Stimulated activated CD8-positive, alpha-beta memory T cell treated with anti-CD3 and anti-CD28 coated beads, Interleukin-7, amount 100 ng/mL, for 24 hours (primary cell): ENCODE results near the gene NEGR1.

Experiments
- DNase-seq: peaks from one replicate; pipeline ENCODE4 v3.0.0-alpha.2; 2020; ENCODE audit warnings: low read depth

The NEGR1 gene

DNA sequence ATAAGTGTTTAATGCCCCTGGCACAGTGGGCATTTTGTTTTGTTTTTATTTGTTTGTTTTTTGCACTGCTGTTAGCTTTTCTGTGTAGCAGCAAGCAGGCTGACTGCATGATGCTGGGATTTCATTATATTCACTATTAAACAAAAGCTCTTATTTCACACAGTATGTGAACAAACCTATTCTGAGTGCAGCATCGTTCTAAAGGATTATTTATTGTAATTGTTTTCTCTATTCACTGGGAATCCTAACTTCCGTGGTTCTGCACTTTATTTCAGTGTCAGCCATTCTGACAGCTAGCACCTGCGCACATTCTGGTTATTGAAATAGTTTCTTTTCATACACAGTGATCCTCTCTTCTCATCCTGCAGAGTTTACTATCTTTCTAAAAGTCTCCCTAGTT, 595.0 kb downstream of the NEGR1 start:
- no peak for DNase-seq

DNA sequence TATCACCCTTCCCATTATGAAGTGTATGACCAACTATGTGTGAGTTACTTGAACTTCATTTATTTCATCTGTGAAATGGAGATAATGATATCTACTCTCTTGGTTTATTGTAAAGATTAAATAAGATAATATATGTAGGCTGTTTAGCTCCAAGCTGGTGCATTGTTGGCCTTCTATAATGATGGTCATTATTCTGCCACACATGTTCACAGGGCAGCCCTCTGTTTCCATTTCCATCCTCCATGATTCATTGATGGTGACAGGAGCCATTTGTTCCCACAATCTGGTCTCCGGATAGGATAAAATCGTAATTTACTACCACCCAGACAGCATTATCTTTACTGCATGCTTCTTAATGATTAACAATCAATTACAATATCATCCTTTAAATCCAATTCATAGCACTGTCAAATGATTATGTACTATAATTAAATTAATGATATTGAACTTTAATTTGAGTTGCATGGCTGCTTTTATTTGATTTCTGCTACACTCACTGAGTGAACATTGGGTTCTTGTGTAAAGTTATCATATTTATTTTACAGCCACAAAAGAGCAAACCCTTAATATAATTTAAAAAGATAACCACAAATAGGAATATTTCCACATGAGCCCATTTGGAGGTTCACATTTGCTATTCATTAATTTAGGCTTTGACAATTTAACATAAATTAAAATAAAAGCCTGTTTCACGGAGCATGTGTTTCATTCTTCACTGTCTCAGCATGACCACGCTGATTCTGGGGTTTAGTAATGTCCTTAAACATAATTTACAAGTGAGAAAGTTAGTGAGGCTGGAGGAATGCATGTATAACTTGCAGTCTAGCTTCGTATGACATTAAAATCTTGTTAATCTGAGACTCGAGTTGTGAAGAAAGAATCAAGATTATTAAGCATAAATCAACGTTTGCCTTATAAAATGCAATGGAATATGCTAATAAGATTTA, 605.1 kb downstream of the NEGR1 start:
- DNase-seq = no peak

DNA sequence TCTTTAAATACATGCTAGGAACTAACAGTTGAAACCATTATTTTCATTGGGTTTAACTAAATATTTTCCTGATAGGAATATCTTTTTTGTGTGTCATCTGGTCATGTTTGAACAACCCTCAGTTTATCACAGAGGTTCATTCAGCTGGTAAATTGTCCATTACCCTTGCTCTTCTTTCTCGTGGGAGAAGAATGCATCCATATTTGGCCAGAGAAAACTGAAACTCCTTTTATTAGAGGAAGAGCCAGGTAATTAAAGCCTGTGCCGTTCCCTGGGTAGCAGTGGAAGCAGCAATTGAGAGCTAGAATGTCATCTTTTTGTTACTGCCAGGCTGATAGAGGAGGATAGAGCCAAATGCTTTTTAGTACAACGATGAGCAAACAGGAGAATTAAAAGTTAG, 614.3 kb downstream of the NEGR1 start:
- DNase-seq = no peak

DNA sequence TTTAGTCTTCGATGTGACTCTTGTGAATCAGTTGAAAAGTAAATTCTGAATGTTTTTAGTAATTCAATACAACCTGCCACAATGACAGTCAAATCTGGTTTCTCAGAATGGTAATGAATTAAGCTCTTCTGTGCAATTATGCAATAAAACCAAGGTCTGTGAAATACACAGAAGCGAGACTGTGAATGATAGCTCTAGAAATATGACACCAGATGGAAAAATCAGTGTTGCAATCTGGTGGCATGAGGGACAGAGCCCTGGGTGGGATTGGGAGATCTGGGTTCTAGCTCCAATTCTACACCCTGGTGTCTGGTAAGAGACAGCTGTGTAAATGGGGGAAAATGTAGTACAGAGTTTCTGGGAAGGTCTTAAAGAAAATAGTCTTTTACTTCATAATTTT, 615.1 kb downstream of the NEGR1 start:
- no peak for DNase-seq

DNA sequence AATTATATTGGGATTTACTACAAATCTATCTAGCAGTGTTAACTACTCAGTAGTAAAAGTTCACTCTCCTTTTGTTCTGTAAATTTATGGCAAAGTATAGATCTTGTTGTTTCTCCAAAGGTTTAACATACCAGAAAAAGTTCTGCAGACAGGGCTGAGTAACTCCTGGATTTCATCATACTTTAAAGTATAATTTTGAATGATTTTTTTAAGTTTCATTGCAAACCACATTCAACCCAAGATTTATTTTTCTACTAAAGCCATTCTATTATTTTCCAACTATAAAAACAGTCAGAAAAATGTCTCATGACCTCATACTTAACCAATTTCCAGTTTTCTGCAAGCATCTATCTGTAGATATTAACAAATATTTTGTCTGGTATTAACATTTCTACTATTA, 615.7 kb downstream of the NEGR1 start:
- no peak for DNase-seq

DNA sequence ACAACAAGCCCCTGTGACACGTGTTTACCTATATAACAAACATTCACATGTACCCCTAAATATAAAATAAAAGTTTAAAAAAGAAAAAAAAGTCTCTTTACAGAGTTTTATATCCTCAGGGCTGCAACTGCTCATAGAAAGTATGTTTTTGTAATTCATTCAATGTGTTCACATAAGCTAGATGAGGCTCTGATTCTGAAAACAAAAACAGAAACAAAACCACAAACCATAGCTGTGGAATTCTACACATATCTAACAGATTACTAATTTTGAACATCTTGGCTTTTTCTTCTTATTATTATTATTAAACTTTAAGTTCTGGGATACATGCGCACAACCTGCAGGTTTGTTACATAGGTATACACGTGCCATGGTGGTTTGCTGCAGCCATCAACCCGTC, 621.9 kb downstream of the NEGR1 start:
- DNase-seq = no peak

DNA sequence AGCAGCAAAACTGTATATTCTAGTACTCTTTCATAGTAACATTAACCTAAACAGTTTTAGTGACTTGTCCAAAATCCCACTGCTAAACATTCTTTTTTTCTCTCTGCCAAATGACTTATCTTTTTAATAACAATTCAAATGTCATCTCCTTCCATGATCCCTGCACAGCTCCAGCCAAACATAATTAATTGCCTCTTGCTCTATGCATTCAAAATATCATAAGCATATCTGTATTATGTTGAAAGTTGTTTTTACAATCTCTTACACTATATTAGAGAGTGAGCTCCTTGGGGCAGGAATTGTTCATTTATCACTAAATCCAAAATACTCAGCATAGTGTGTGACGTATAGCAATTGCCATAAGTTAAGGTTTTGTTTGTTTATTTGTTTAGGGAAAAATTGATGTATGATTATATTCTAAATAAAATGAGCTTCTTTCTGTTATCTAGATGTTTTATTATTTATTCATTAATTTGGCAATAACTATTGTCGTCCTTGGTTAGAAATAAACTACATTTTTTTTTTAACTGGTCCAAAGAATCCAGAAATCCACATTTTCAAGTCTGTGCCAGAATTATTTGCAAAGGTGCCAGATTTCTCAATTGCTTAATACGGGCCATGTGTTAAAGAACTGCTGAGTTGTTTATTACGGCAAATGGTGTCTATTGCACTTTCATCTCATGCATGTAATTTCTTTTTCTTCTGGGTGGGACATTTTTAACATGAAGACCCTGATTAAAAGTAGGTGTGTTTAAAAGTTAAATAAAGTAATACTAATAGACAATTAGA, 624.3 kb downstream of the NEGR1 start:
- no peak for DNase-seq

DNA sequence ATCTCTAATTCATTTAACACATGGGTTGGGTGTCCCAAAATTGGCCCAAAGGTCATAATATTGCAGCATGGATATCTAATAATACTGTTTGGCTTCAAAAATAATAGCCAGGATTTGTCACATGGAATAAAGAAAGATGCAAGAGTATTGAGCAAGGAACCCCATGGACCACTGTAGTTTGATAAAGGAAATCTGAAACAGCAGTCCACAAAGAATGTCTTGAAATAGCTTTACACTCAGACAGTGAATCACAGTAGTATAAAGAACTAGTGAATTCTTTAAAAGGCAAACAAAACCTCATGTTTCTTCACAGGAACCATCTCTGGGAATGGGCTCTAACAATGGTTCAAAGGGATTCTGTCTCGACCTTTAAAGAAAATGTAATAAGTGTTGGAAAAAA, 625.4 kb downstream of the NEGR1 start:
- no peak for DNase-seq

DNA sequence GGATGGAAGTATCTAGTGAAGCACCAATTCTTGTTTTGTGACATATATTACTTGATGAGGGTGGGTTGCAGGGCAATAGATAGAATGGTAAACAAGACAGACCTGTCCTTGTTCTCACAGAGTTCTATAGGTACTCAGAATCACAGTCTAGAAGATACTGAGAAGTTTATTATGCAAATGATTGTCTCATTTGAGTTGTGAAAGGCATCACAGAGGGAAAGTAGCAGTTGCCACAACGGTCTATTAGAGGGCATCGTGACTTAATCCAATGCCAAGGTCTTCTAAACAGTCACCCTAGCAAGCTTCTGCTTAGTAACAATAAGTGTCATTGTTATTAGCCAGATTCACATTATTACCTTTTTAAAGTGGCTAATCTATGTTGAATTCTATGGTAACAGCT, 626.7 kb downstream of the NEGR1 start:
- no peak for DNase-seq

DNA sequence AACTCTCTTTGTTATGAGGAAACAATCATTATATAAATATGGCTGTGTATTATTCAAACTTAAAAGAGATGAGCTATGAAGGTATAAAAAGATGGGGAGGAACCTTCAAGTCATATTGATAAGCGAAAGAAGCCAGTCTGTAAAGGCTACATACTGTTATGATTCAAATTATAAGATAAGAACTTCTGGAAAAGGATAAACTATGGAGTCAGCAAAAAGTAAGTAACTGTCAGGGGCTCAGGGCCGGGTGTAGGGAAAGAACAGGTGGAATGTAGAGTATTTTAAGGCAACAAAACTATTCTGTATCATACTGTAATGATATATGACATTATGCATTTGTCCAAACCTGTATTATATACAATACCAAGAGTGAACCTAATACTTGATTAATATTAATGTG, 628.4 kb downstream of the NEGR1 start:
- no peak for DNase-seq

DNA sequence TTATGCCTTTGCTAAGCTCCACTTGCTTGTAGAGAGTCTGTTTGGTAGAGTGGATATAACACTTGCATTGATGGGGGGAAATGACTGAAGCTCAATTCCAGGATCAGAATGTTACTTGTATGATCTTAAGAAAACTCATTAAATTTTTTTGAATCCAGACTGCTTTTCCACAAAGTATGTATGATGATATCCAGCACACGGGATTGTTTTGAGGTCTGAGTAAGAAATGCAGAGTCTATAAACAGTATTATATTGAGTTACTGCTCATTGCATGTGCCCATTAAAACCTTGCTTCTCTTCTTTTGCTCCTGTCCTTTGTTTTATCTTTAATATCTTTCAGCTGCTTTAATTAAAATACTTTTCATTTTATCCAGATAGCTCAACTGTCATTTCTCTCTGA, 631.1 kb downstream of the NEGR1 start:
- DNase-seq = no peak

DNA sequence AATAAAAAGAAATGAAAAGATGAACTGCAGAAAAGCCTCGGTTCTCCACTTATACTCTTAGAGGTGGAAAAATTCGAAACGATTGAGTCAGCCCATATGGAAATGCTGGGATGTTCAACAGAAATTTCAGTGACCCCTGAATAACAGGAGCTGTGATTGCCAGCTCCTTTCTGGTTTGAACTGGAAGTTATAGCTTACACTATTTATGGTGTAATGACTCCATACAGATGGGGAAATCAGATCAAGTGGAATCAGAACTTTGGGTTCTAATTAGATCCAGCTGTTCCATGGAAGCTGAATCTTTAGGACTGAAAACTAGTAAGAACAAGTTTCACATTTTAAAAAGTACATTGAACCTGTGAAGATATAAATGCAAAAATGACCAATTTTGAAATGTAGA, 632.2 kb downstream of the NEGR1 start:
- no peak for DNase-seq

DNA sequence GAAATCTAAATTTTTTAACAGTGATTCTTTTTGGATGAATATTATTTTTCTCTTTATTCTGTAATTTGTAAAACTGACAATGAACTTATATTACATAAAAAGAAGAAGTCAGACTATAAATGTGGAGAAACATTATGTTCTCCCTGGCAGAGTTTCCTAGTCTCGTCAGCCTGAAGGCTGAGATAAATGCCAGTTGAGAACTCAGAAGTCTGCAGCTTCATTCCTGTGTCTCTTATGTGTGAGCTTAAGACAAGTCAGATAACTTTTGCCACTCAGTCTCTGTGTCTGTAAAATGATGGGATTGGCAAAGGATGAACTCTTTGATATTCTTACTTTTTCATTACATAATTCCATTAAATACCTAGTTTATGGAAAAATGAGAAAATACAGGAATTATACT, 632.7 kb downstream of the NEGR1 start:
- no peak for DNase-seq

DNA sequence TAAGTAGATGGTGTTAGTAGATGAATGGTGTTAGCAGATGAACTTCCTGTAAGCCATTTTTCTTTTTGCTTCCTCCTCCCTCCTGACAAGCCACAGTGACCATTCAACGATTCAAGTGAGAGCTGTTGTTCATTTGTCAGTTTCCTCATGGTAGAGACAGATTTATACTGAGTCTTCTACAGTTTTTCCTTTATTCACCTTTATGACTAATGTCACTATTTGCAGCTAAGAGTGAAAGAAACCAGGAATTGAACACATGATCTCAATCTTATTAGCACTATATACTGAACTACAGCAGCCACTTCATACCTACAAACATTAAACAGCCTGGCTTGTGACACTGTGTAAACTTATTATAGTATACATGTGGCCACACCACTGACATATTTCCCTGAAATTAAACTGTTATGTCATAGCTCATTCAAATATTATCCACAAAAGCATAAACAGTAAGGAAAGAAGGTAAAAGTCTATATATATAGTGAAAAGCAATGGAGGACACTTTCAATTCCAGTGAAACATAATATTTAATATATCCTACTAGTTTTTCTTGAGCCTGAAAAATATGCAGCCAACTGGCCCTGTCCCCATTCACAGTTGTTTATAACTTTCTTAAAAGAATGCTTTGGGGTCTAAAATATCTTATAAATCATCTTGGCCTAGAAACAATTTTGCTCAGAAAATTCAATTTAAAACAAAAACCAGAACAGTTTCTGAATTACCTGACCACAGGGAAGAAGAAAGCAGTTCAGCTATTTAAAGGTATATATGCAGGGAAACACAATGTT, 634.6 kb downstream of the NEGR1 start:
- no peak for DNase-seq

DNA sequence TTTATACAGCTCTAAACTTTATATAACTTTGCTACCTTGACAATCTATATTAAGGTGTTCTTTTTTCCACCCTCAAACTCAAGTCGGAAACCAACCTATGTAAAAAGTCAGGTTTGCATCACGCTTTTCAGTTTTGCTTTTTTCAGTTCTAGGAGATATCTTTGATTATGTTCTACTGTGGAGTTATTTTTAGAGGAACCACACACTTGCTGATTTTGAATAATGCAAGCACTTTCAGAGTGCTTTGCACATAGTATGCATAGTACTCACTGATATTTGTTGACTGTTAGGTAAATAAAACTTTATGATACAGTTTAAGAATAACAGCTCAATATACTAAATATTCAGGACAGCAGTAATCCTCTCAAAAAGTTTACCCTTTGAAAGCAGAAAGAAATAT, 637.3 kb downstream of the NEGR1 start:
- no peak for DNase-seq

DNA sequence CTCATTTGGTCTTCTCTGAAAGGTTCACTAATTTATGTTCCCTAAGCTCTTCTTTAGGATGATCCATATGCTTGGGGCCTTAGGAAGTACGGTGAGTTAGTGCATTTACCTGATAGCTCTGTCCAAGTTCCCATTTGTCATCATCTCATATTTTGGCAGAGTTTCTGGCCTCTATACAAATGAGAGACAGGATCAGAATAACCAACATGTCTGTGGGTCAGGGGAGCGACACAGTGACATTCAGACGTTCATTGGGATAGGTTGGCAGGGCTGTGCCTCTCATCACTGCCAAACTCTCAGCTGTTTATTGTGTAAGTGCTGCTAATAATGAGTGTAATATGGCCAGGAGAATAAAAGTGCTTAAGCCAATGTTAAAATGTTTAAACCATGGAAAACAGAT, 640.4 kb downstream of the NEGR1 start:
- no peak for DNase-seq

DNA sequence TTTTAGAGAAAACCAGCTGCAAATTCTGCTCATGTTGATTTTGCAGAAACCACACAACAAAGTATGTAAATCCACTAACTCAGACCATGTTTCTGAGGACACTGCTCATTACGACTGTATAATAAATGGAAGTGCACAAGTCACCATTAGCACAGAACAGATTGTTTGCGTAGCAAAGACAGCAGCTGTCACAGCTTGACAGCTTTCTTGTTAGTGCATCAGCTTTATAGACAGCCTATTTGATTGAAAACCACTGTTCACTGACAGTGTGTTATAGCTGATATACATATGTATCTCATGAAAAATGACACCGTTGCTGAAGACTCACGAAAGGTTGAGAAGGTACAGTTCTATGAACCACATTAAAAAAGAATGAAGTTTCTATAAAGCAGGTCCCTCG, 641.3 kb downstream of the NEGR1 start:
- DNase-seq = no peak

DNA sequence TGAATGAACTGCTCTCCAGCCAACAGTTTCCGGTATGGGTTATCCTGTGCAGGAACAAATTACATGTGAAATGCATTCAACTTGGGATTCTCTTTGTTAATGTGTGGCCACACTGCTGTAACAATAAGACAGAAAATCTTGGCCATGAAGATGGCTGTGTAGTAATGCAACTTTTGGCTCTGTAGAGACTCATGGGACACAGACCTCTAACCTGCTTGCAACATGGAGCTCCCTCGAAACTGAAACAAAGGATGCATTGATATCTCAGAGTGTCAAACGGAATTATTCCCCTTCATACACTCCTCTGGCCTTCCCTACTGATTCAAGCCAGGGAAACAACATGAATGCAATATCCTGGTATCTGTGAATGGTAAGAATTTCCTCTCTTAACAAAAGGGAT, 642.2 kb downstream of the NEGR1 start:
- no peak for DNase-seq

DNA sequence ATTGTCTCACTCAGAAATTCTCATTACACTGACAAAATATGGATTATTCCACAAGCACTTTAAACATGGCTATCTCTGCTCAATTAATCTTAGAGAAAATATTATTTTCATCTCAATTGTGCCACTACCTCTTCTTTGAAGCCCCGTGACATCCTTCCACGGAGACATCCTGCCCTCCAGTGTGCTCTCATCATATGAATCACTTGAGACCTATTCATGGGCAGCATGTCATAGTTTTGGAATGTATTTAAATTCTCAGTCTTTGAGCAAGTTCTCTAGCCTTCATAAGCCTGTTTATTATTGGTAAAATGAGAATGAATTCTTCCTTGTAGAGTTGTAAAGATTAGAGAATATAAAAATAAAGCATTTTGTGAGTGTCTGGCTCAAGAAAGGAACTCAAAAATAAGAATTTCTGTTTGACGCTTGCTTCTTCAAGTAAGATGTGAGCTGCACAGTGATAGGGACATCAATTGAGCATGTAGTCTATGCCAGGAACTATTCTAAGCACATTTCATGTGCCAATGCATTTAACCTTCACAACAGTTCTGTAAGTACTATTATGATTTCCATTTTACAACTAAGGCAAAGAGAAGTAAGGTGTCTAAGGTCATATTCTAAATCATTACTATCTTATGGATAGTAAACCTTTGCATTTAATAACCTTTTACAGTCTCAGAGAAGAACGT, 644.1 kb downstream of the NEGR1 start:
- DNase-seq = no peak

DNA sequence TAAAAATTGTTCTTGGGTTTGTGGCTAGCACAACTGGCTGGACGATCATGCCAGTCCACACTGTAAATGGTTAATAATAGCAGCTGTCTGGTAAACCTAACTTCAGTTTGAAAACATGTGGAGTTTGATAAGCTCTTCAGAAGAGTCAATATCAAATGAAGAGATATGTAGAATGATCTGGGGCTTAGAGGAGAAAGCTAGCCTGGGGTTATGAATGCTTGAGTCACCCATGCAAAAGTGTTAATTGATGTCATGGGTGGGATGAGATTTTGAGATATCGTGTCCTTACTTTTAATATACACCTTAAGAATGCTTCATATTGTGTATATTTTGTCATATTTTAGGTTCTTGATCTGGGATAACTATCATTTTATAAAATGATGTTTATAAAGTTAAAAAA, 646.8 kb downstream of the NEGR1 start:
- no peak for DNase-seq

DNA sequence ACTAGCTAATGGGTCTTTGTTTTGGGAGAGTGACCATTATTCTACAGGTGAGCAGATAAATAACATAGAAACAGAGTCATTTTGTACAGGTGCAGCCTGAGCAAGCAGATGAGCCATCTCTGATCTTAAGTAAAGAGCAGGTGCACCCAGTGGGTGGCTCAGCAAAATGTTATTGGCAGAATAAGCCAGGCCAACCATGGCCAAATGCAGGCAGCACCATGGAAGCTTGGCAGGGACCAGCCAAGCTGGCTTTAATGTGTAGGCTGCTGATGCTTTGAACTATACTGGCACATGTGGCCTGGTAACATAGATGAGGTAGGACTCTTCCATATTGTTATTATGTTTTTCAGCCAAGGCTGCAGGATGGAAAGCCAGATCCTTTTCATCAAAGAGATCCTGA, 648.2 kb downstream of the NEGR1 start:
- DNase-seq = no peak

DNA sequence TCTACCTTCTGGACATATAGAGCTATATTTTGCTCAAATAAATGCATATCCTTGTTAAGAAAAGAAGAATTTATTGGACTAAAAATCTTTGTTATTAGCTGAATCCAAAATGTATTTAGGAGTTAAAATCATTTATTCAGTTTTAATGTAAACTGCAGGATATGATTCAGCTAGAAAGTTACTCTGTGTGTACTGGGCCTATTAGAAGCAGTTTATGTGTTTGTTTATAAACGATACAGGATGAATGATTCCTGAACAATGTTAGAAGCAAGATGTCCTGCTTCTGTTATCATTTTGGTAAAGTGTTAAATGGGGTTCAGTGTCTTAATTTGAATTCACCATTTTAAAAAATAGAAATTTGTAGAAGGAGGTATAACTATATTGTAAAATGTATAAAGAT, 652.3 kb downstream of the NEGR1 start:
- no peak for DNase-seq
